BJ (cell line): ENCODE results near the gene NFE2L2. TPM values are rescaled to one million over a fixed set of nuclear protein-coding genes. Genes with fewer than 3 reads are reported as not detected.
A peak's percentile ranks its signal among the peaks of the same experiment; 100 is the strongest.

Source experiments
- CTCF ChIA-PET: fragments of 350-600 bp; formaldehyde crosslinking; extraction: SDS; loops from one replicate; lab custom pipeline; 2021; ENCODE audit warnings: antibody characterized with exemption, inconsistent platforms; lab: Yijun Ruan, JAX
- POLR2A ChIA-PET: fragments of 300-600 bp; sonication (Branson Sonifier 250); formaldehyde crosslinking; extraction: SDS; loops from one replicate; lab custom pipeline; 2021; ENCODE audit warnings: antibody characterized with exemption; lab: Charles Lee
- DNase-seq: peaks from one replicate; pipeline ENCODE4 v3.0.0-alpha.2; 2011; ENCODE audit warnings: low read depth
- H3K27me3 ChIP-seq: 2 replicates; pipeline ENCODE4 v1.6.0; 2011; ENCODE audit warnings: low read length; ENCODE audit not compliant: control insufficient read depth, insufficient read depth
- H3K36me3 ChIP-seq: 2 replicates; pipeline ENCODE4 v1.5.1; 2011; ENCODE audit warnings: low read length; ENCODE audit not compliant: control insufficient read depth, insufficient read depth
- H3K4me3 ChIP-seq: 2 replicates; pipeline ENCODE4 v1.5.1; 2011; ENCODE audit warnings: low read depth, mild to moderate bottlenecking, control low read depth, low read length
- polyA plus RNA-seq: library from polyadenylated mRNA; depleted of rRNA; stranded (reverse); fragments of >200 nt; gene quantifications from 2 replicates; pipeline ENCODE4 v1.2.3, GENCODE V29; 2011
- TF ChIP-seq, protein P1 (sequence below): IDR thresholded peaks from 2 replicates; pipeline ENCODE4 v1.5.1; 2011; ENCODE audit warnings: low read depth, mild to moderate bottlenecking, control low read depth, inconsistent platforms, low read length, moderate library complexity; ENCODE audit not compliant: insufficient read depth

NFE2L2 gene
- polyA plus RNA-seq, 1 experiment: 109 TPM

DNA sequence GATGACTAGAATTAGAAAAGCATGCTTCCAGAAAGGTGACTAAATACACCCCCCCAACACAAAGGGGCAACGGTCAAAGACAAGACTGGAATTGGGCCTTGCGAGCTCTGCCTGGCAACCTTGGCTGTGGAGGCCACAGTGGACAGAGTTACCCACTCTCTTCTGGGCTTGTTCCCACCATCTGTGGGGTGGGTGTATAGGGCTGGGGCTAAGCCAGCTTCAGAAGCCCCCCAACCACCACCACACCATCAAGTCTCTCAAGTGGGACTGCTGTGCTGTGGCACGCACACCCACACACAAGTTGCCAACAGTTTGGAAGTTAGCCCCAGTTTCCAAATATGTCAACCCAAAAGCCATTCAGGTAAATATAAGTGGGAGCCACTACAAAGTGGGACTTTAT, 7.8 kb downstream of the NFE2L2 start:
- CTCF ChIA-PET: no interaction called here
- Histone ChIP-seq H3K27me3 (no peaks in the 10 kb centered on the region), H3K4me3 (no peak overlapping the region), H3K36me3 (no peaks in the 10 kb centered on the region; the same call in 1 of the 2 replicates)
- DNase-seq: no peak
- TF ChIP-seq, protein P1, sequence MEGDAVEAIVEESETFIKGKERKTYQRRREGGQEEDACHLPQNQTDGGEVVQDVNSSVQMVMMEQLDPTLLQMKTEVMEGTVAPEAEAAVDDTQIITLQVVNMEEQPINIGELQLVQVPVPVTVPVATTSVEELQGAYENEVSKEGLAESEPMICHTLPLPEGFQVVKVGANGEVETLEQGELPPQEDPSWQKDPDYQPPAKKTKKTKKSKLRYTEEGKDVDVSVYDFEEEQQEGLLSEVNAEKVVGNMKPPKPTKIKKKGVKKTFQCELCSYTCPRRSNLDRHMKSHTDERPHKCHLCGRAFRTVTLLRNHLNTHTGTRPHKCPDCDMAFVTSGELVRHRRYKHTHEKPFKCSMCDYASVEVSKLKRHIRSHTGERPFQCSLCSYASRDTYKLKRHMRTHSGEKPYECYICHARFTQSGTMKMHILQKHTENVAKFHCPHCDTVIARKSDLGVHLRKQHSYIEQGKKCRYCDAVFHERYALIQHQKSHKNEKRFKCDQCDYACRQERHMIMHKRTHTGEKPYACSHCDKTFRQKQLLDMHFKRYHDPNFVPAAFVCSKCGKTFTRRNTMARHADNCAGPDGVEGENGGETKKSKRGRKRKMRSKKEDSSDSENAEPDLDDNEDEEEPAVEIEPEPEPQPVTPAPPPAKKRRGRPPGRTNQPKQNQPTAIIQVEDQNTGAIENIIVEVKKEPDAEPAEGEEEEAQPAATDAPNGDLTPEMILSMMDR: no peak
- POLR2A ChIA-PET: no interaction called here

DNA sequence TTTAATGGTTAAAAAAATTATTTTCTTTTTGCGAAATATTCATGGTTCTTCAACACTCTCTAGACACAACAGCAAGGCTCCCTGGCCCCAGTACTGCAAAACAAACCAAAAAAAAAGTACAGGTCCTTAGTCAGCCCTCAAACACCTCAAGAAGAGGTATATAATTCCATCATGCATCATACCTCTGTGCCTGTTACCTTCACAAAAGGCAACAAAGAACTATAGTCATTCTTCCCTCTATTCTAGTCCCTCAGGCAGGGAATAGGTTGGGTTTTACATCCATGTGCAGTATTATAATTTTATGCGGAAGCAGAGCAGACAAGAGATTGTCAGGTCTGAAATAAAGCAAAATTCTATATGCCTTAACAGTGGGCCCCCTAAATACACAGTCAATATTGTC, 8.5 kb downstream of the NFE2L2 start:
- Histone ChIP-seq H3K4me3 (no peak overlapping the region), H3K36me3 (no peaks in the 10 kb centered on the region; the same call in 1 of the 2 replicates), H3K27me3 (no peaks in the 10 kb centered on the region)
- DNase-seq: no peak
- ChIA-PET POLR2A (interaction anchor here (0.6 kb wide), 1 partner anchor 110 kb away, joined by 4 read pairs; no protein-coding TSS in a partner anchor), CTCF (no interaction called here)
- TF ChIP-seq, protein P1: no peak

DNA sequence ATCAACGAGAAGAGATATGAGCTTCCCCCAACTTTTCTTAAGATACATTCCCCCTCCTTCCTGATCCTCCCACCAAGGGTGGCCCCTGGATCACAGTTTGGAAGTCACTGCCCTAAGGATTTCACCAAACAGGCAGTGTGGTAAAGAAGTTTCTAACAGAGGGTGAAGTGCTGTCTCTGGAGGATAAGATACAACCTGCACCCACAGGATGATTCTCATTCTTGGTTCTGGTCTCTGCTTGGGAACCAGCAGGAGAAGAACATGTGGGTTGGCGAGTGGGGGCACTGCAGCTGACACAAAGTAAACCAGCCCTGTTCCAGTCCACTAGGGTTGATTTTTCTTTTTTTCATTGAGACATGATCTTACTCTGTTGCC, 9.3 kb downstream of the NFE2L2 start:
- CTCF ChIA-PET: interaction anchor here (1.0 to 1.6 kb wide), 4 partner anchors 8 to 34 kb away, joined by 3 to 8 read pairs (median 6); no protein-coding TSS in a partner anchor
- Histone ChIP-seq H3K4me3 (no peak overlapping the region), H3K36me3 (no peaks in the 10 kb centered on the region; the same call in 1 of the 2 replicates), H3K27me3 (no peaks in the 10 kb centered on the region)
- POLR2A ChIA-PET: interaction anchor here (0.5 kb wide), 1 partner anchor 508 kb away, joined by 3 read pairs; no protein-coding TSS in a partner anchor
- DNase-seq: no peak
- TF ChIP-seq, protein P1: no peak

DNA sequence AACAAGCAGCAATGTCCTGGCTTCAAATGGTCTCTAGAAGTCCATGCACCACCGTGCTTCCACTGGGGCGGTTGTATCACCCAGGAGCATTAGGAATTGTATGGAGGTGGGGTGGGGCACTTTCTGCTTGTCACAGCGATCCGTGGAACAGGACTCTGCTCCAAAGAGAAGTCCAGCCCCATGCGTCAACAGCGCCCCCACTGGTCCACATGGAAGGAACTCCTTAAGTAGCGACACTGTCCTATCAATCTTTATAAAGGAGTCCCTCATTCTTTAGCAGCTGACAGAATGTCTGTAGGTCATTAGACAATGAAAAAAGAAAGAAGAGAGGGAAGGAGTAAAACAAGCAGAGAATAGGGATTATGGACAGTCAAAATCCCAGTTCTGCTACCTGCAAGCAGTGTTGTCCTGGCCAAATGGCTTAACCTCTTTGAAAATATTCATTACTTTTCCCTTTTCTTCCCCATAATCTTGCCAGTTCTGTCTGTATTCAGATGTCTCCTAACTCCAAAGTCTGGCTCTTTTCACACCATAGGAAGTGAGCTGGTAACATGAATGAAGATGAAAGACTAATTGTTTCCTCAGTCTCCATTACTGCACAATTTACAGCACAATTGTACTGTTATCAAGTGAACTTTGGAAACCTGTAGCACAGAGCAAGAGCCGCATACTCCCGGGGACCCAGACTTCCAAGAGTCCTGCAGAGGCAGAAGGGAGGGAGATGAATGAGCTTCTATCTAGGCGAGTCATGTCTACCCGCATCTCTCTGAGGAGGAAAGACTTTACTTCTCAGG, 9.9 kb downstream of the NFE2L2 start:
- TF ChIP-seq, protein P1: peak; percentile 34; the same call in 1 of the 2 replicates
- H3K27me3 ChIP-seq: no peaks in the 10 kb centered on the region
- no peak for DNase-seq
- no peaks in the 10 kb centered on the region; the same call in 1 of the 2 replicates for H3K36me3 ChIP-seq
- ChIA-PET POLR2A (interaction anchor here (0.5 kb wide), 1 partner anchor 509 kb away, joined by 3 read pairs; no protein-coding TSS in a partner anchor), CTCF (interaction anchor here (1.0 to 1.6 kb wide), 4 partner anchors 9 to 34 kb away, joined by 3 to 8 read pairs (median 6); no protein-coding TSS in a partner anchor)
- H3K4me3 ChIP-seq: no peak overlapping the region

DNA sequence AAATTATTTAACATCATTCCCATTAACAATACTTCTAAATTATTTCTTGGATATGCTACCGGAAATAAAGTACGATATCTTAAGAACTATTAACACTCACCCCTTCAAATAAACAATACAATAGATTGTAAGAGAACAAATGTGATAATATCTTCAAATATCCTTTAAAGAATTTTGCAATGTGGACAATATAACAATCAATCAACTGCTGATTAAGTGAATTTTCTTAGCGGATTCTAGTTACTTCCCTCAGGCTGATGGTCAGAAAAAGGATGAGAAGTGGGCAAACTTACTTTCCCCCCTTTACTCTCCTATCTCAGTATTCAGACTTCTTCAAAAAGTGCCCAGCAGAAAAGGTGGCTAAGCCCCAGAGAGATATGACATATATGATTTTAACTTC, 10.8 kb downstream of the NFE2L2 start:
- H3K27me3 ChIP-seq: no peaks in the 10 kb centered on the region
- ChIA-PET CTCF (interaction anchor here (0.8 to 1.7 kb wide), 2 partner anchors 11 to 89 kb away, joined by 3 to 4 read pairs; partner anchors contain the start of gene NFE2L2), POLR2A (no interaction called here)
- no peak overlapping the region for H3K4me3 ChIP-seq
- DNase-seq: no peak
- no peaks in the 10 kb centered on the region; the same call in 1 of the 2 replicates for H3K36me3 ChIP-seq
- TF ChIP-seq, protein P1: no peak
